Neural cell (in vitro differentiated cells): Measurements from ENCODE around the gene HOXC12. TPM values are rescaled to one million over a fixed set of nuclear protein-coding genes. Genes with fewer than 3 reads are reported as not detected.

ENCODE experiments used
- H2AFZ ChIP-seq: fragments of 200-600, 300-800 bp; sonication (generic), shearing (Covaris generic); 2 replicates; pipeline ENCODE4 v1.6.0; 2014; ENCODE audit warnings: low read depth, mild to moderate bottlenecking, antibody characterized with exemption, low read length, moderate library complexity
- H3F3A ChIP-seq: fragments of 200-600 bp; shearing (Covaris generic); 2 replicates; pipeline ENCODE4 v1.6.1; 2016; ENCODE audit warnings: mild to moderate bottlenecking, moderate library complexity, mixed read lengths, antibody characterized with exemption, low read length; ENCODE audit not compliant: insufficient read depth, poor library complexity, severe bottlenecking
- H3K27ac ChIP-seq: fragments of 200-600, 300-800 bp; sonication (generic), shearing (Covaris generic); 2 replicates; pipeline ENCODE4 v1.5.1; 2014; ENCODE audit warnings: mild to moderate bottlenecking, low read length, moderate library complexity
- H3K27me3 ChIP-seq: fragments of 300-800, 200-600 bp; sonication (generic), shearing (Covaris generic); 2 replicates; pipeline ENCODE4 v1.6.0; 2014; ENCODE audit warnings: mild to moderate bottlenecking, low read depth, low read length, moderate library complexity; ENCODE audit not compliant: insufficient read depth
- H3K36me3 ChIP-seq: fragments of 300-800, 200-600 bp; sonication (generic), shearing (Covaris generic); 2 replicates; pipeline ENCODE4 v1.5.1; 2014; ENCODE audit warnings: mild to moderate bottlenecking, antibody characterized with exemption, low read length, moderate library complexity; ENCODE audit not compliant: insufficient read depth
- H3K4me2 ChIP-seq: fragments of 300-800, 200-600 bp; sonication (generic), shearing (Covaris generic); 2 replicates; pipeline ENCODE4 v1.6.0; 2014; ENCODE audit warnings: mild to moderate bottlenecking, low read length
- H3K4me3 ChIP-seq: fragments of 300-800, 200-600 bp; sonication (generic), shearing (Covaris generic); 2 replicates; pipeline ENCODE4 v1.5.1; 2014; ENCODE audit warnings: mild to moderate bottlenecking, low read length, moderate library complexity
- H3K79me2 ChIP-seq: fragments of 200-600 bp; shearing (Covaris generic); replicated peaks from 2 replicates; pipeline ENCODE4 v1.6.0; 2014; ENCODE audit warnings: mild to moderate bottlenecking, low read length, moderate library complexity; ENCODE audit not compliant: insufficient read depth
- H3K9ac ChIP-seq: fragments of 300-800, 200-600 bp; sonication (generic), shearing (Covaris generic); 2 replicates; pipeline ENCODE4 v1.6.1; 2016; ENCODE audit warnings: mild to moderate bottlenecking, low read length, mixed read lengths
- H3K9me2 ChIP-seq: fragments of 200-600 bp; shearing (Covaris generic); 2 replicates; pipeline ENCODE4 v1.6.1; 2016; ENCODE audit warnings: mild to moderate bottlenecking, low read length, mixed read lengths; ENCODE audit not compliant: insufficient read depth
- H3K9me3 ChIP-seq: fragments of 200-600, 300-800 bp; sonication (generic), shearing (Covaris generic); 2 replicates; pipeline ENCODE4 v1.6.1; 2016; ENCODE audit warnings: mild to moderate bottlenecking, mixed run types, low read length, moderate library complexity, mixed read lengths
- H4K20me1 ChIP-seq: fragments of 200-600 bp; shearing (Covaris generic); 2 replicates; pipeline ENCODE4 v1.6.1; 2016; ENCODE audit warnings: mild to moderate bottlenecking, mixed run types; ENCODE audit not compliant: insufficient read depth
- CTCF ChIP-seq: fragments of 450-650 bp; IDR thresholded peaks from 2 replicates; pipeline ENCODE4 v1.5.1; 2014; ENCODE audit warnings: antibody characterized with exemption, mild to moderate bottlenecking, moderate library complexity; ENCODE audit not compliant: poor library complexity, severe bottlenecking
- EP300 ChIP-seq: fragments of 450-650 bp; conservative IDR thresholded peaks from 2 replicates; pipeline ENCODE4 v1.6.1; 2014; ENCODE audit warnings: antibody characterized with exemption, mild to moderate bottlenecking, moderate library complexity; ENCODE audit not compliant: poor library complexity, severe bottlenecking
- EZH2 ChIP-seq: fragments of 200-600, 300-800 bp; shearing (Covaris generic), sonication (generic); IDR thresholded peaks from 2 replicates; pipeline ENCODE4 v1.6.1; 2014; ENCODE audit warnings: antibody characterized with exemption, low read length, borderline replicate concordance, mild to moderate bottlenecking; ENCODE audit not compliant: insufficient read depth, poor library complexity, severe bottlenecking
- MXI1 ChIP-seq: fragments of 450-650 bp; conservative IDR thresholded peaks from 2 replicates; pipeline ENCODE4 v1.6.1; 2014; ENCODE audit warnings: antibody characterized with exemption, mild to moderate bottlenecking; ENCODE audit not compliant: poor library complexity, severe bottlenecking
- POLR2AphosphoS5 ChIP-seq: IDR thresholded peaks from 2 replicates; pipeline ENCODE4 v1.6.1; 2012
- RAD21 ChIP-seq: fragments of 450-650 bp; conservative IDR thresholded peaks from 2 replicates; pipeline ENCODE4 v1.6.1; 2014; ENCODE audit warnings: antibody characterized with exemption, mild to moderate bottlenecking, moderate library complexity
- REST ChIP-seq: IDR thresholded peaks from 2 replicates; pipeline ENCODE4 v1.6.1; 2012; ENCODE audit warnings: borderline replicate concordance
- SMC3 ChIP-seq: fragments of 450-650 bp; conservative IDR thresholded peaks from 2 replicates; pipeline ENCODE4 v1.6.1; 2014; ENCODE audit warnings: antibody characterized with exemption, mild to moderate bottlenecking, moderate library complexity; ENCODE audit not compliant: poor library complexity
- TAF1 ChIP-seq: IDR thresholded peaks from 2 replicates; pipeline ENCODE4 v1.6.1; 2012; ENCODE audit warnings: low read depth
- polyA plus RNA-seq: library from polyadenylated mRNA; depleted of rRNA; stranded (reverse); fragments of >200 nt; gene quantifications from 2 replicates; pipeline ENCODE4 v1.2.3, GENCODE V29; 2014

The HOXC12 gene
- polyA plus RNA-seq, 1 donor from 2014 or later: not detected

GRCh38 chr12:53932915-53933314 is 21.8 kb upstream of the HOXC12 start (continued):
- TF ChIP-seq MXI1 (no peak), POLR2AphosphoS5 (no peak)

- Histone ChIP-seq H3K9ac (no peak overlapping the region), H4K20me1 (no peaks in the 10 kb centered on the region), H3K9me2 (no peaks in the 10 kb centered on the region), H3K4me2 (no peak overlapping the region), H3F3A (no peaks in the 10 kb centered on the region), H3K79me2 (no peaks in the 10 kb centered on the region), H3K27ac (no peak overlapping the region), H3K36me3 (no peaks in the 10 kb centered on the region), H2AFZ (no peak overlapping the region), H3K4me3 (peak overlapping the region; percentile 47), H3K9me3 (no peaks in the 10 kb centered on the region), H3K27me3 (peaks cover 100% of the 10 kb centered on the region)
- TF ChIP-seq CTCF (no peak), REST (no peak), EP300 (no peak), POLR2AphosphoS5 (no peak), TAF1 (no peak), EZH2 (no peak), SMC3 (no peak), RAD21 (no peak), MXI1 (no peak)
These were observed 19.0 kb upstream of the HOXC12 start for GRCh38 chr12:53935383-53936341.

- no peaks in the 10 kb centered on the region for H3K9me2 ChIP-seq
- H3K9me3 ChIP-seq: no peaks in the 10 kb centered on the region
- H4K20me1 ChIP-seq: no peaks in the 10 kb centered on the region
- no peak for TF ChIP-seq SMC3
- no peak overlapping the region for H3K27ac ChIP-seq
- no peak overlapping the region for H3K9ac ChIP-seq
- no peak overlapping the region for H3K4me3 ChIP-seq
- H3K4me2 ChIP-seq: no peak overlapping the region
- H3K36me3 ChIP-seq: no peaks in the 10 kb centered on the region
- H3K27me3 ChIP-seq: peaks cover 100% of the 10 kb centered on the region
- no peaks in the 10 kb centered on the region for H3K79me2 ChIP-seq
- no peak overlapping the region for H2AFZ ChIP-seq
- H3F3A ChIP-seq: no peaks in the 10 kb centered on the region
These were observed 17.6 kb upstream of the HOXC12 start for GRCh38 chr12:53937099-53937498.
